Diencephalon (tissue), 1 donor: Measurements from ENCODE around the gene CRADD. TPM values are rescaled to one million over a fixed set of nuclear protein-coding genes. Genes with fewer than 3 reads are reported as not detected.

Source experiments
- small RNA-seq: library from RNA; depleted of rRNA; stranded (forward); fragments of <200 nt; gene quantifications from one replicate; pipeline ENCODE3, GENCODE V24; 2014
- total RNA-seq: library from RNA; depleted of rRNA; stranded (reverse); fragments of >200 nt; gene quantifications from one replicate; pipeline ENCODE4 v1.2.3, GENCODE V29; 2014

CRADD gene
- total RNA-seq = 18.9 TPM

GRCh38 chr12:93677195-93678064 is at the start of gene CRADD:
Gene CRADD (plus strand): TSS chr12:93677375.

Small RNAs within 50 kb of the gene (small RNA-seq; reads per million reads assigned to genes)
- gene RN7SL630P = not detected

Other genes with a start within 250 kb of the CRADD start
- 260 TPM for gene UBE2N, start 235.4 kb upstream of the CRADD start, total RNA-seq
- gene MRPL42, start 209.9 kb upstream of the CRADD start, total RNA-seq = 63.0 TPM
- gene SOCS2, start 104.7 kb upstream of the CRADD start, total RNA-seq = 45.7 TPM